Measurements from ENCODE around the gene REEP1. TPM values are rescaled to one million over a fixed set of nuclear protein-coding genes. Genes with fewer than 3 reads are reported as not detected.
A peak's percentile ranks its signal among the peaks of the same experiment; 100 is the strongest.

The REEP1 gene
- total RNA-seq, 4 donors from 2014 or later = 0.39 to 3.3 (median 1.7) TPM

- H3K4me1 ChIP-seq = peaks cover 0 to 11% (median 4%) of the 10 kb centered on the region in 4 donors
- no peaks in the 10 kb centered on the region for H3K27me3 ChIP-seq
- no peak overlapping the region for H3K27ac ChIP-seq
- no peaks in the 10 kb centered on the region for H3K9me3 ChIP-seq
- peaks cover 0 to 16% (median 0%) of the 10 kb centered on the region in 3 donors for H3K36me3 ChIP-seq
- WGBS, 2 donors = 83 to 87% methylated on average over 4 of the region's 4 CpGs
- H3K4me3 ChIP-seq = no peak overlapping the region
- TF ChIP-seq, protein P1, sequence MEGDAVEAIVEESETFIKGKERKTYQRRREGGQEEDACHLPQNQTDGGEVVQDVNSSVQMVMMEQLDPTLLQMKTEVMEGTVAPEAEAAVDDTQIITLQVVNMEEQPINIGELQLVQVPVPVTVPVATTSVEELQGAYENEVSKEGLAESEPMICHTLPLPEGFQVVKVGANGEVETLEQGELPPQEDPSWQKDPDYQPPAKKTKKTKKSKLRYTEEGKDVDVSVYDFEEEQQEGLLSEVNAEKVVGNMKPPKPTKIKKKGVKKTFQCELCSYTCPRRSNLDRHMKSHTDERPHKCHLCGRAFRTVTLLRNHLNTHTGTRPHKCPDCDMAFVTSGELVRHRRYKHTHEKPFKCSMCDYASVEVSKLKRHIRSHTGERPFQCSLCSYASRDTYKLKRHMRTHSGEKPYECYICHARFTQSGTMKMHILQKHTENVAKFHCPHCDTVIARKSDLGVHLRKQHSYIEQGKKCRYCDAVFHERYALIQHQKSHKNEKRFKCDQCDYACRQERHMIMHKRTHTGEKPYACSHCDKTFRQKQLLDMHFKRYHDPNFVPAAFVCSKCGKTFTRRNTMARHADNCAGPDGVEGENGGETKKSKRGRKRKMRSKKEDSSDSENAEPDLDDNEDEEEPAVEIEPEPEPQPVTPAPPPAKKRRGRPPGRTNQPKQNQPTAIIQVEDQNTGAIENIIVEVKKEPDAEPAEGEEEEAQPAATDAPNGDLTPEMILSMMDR (IDR thresholded peaks at IDR 0.05) = no peak
- TF ChIP-seq POLR2A (IDR thresholded peaks at IDR 0.05) (no peak), EP300 (IDR thresholded peaks at IDR 0.05) (no peak)
- DNase-seq (ENCODE audit: low spot score in 2 of 2) = no peak
These were observed 119.3 kb downstream of the REEP1 start for GRCh38 chr2:86218124-86218523.

DNA sequence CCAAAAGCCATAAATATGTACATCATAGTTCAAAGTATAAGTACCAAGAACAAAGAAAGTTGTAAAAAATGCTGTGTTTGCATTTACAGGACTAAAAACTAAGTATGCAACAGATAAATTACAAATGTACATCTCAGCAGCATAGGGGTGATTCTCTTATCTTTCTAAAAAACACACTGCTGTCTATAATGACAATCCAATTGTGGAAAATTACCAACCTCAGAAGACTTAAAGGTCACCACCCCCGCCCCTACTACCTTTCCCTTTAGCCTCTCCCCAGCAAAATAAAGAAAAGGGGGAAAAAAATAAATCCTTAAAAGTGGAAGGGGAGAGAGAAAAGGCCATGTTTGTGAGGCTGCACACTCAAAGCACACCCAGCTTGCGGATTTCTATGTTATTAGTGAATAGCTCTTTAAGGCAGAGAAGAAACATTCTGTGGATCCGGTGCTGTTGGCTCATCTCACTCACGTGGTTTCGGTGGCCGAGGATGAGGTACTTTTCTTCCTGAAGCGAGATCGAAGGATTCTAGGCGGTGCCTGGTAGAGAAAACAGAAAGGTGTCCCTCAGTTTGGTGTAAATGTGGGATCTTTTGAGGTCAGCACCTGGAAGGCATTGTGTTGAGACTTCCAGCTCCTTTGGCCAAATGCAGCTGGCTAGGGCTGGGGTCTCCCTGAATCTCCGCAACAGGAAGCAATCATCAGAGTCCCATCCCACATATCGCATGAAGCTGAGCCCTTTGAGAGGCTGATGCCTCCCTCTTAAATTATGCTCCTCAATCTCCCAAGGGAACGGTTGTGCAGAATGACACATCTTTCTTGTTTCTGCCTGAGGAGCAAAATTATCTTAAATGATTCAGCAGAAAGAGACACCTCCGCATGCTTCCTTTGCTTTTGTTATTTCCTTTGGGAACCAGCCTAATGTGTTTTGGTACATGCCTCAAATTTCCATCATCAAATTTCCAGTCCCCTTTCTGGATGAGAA, 120.6 kb downstream of the REEP1 start:
- 50 to 55% methylated on average over 13 of the region's 13 CpGs for WGBS, 2 donors

GRCh38 chr2:86214503-86214832, 123.0 kb downstream of the REEP1 start:
- H3K4me3 ChIP-seq = no peak overlapping the region
- 88 to 96% methylated on average over 2 of the region's 2 CpGs for WGBS, 2 donors
- H3K36me3 ChIP-seq = peaks cover 3 to 52% (median 13%) of the 10 kb centered on the region in 3 donors
- no peaks in the 10 kb centered on the region for H3K9me3 ChIP-seq
- no peak overlapping the region for H3K27ac ChIP-seq
- TF ChIP-seq, protein P1 (IDR thresholded peaks at IDR 0.05) = no peak
- TF ChIP-seq POLR2A (IDR thresholded peaks at IDR 0.05) (no peak), EP300 (IDR thresholded peaks at IDR 0.05) (no peak)
- H3K4me1 ChIP-seq = peaks cover 0 to 4% (median 1%) of the 10 kb centered on the region in 4 donors
- DNase-seq (ENCODE audit: low spot score in 2 of 2) = no peak
- H3K27me3 ChIP-seq = no peaks in the 10 kb centered on the region

More for the DNA sequence above, 120.6 kb downstream of the REEP1 start:
- DNase-seq (ENCODE audit: low spot score in 2 of 2) = no peak
- Histone ChIP-seq H3K4me1 (peaks cover 0 to 4% (median 1%) of the 10 kb centered on the region in 4 donors), H3K4me3 (peak overlapping the region in 1 of 4 donors; percentile 37), H3K9me3 (no peaks in the 10 kb centered on the region), H3K27me3 (no peaks in the 10 kb centered on the region), H3K36me3 (peaks cover 0 to 28% (median 0%) of the 10 kb centered on the region in 3 donors), H3K27ac (no peak overlapping the region)
- TF ChIP-seq, protein P1 (IDR thresholded peaks at IDR 0.05) = no peak

DNA sequence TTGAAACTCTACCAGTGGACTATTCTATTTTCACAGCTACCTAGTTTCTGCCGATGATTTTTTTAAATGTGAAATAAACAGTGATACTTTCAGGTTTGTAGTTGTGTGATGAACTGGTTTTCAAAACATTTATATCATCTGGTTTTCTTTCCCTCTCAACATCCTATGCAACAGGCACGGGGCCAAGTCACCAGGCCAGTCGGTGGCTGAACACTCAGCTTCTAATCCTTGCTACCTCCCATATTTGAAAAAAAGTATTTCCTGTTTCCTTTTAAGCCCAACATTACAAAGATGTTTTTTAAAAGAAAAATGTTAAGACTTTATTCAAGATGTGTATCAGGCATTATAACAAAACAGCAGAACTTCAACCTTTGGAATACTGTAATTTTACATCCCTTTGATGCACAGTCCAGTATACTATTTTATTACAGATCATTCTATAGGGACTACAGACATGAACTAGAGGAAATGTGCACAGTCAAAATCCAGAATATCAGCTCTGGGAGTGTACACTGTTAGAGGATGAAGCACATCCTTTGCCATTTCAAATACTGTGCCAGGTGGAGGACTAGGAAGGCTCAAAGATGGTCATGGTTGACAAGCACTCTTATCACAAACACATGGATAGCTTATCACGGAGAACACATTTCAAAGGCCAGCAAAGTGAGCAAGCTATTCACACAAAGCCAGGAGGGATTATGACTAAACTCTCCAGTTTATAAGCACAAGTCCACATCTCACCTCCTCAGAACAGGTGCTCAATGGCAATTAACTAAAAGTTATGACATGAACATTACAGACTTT, 123.5 kb downstream of the REEP1 start:
- Histone ChIP-seq H3K9me3 (no peaks in the 10 kb centered on the region), H3K27me3 (no peaks in the 10 kb centered on the region), H3K4me1 (peaks cover 0 to 4% (median 1%) of the 10 kb centered on the region in 4 donors), H3K36me3 (peaks cover 3 to 58% (median 17%) of the 10 kb centered on the region in 3 donors), H3K27ac (no peak overlapping the region), H3K4me3 (no peak overlapping the region)
- 49 to 54% methylated on average over 4 of the region's 4 CpGs for WGBS, 2 donors
- no peak for DNase-seq (ENCODE audit: low spot score in 2 of 2)
- TF ChIP-seq, protein P1 (IDR thresholded peaks at IDR 0.05) = no peak
- TF ChIP-seq EP300 (IDR thresholded peaks at IDR 0.05) (no peak), POLR2A (IDR thresholded peaks at IDR 0.05) (no peak)
